ENCODE data around the gene VPS37D. TPM values are rescaled to one million over a fixed set of nuclear protein-coding genes. Genes with fewer than 3 reads are reported as not detected.

Gene VPS37D
- total and polyA plus RNA-seq, 2 experiments from 2014 or later: 2.2 to 7.0 TPM

DNA sequence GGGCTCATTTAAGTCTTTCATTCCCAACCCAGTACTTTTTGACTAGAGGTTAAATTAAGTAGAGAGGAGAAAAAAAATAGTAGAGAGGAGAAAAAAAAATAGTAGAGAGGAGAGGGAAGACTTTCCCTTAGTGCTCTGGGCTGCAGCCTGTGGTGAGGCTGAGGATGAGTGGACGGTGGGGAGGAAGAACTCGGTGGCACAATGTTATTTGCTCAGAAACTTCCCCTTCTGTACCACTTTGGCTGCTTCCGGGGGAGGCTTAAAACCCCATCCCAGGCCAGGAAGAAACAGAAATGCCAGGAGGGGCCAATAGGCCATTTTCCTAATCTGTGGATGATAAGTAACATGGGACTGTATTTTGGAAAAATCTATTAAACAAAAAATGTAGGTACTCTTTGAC is 28.7 kb upstream of the VPS37D start:
- Mint-ChIP-seq H3K9me3 (peaks cover 3% of the 10 kb centered on the region; the same call in 2 of the 3 replicates), H3K4me1 (peaks cover 3% of the 10 kb centered on the region; the same call in 2 of the 3 replicates), H3K27me3 (ENCODE audit: insufficient read depth, low read depth, poor library complexity) (peaks cover 11% of the 10 kb centered on the region), H3K27ac (no peak overlapping the region), H3K36me3 (ENCODE audit: low read depth) (no peaks in the 10 kb centered on the region), H3K4me3 (no peak overlapping the region)
- H3K27me3 ChIP-seq (ENCODE audit: insufficient read depth): no peaks in the 10 kb centered on the region
- DNase-seq (ENCODE audit: low spot score) (no peak), ATAC-seq (no peak)
- TF ChIP-seq EZH2 (IDR thresholded peaks at IDR 0.05; ENCODE audit: low read depth, unreplicated experiment) (no peak), STAT1 (IDR thresholded peaks at IDR 0.05; ENCODE audit: unreplicated experiment) (no peak), CREB1 (CRISPR knock-in tag; IDR thresholded peaks at IDR 0.05; ENCODE audit: low read depth) (no peak), ZNF331 (CRISPR knock-in tag; IDR thresholded peaks at IDR 0.05; ENCODE audit: low read depth) (no peak), JUNB (IDR thresholded peaks at IDR 0.05; ENCODE audit: unreplicated experiment) (no peak), ZNF114 (CRISPR knock-in tag; IDR thresholded peaks at IDR 0.05) (no peak), EZH2phosphoT487 (IDR thresholded peaks at IDR 0.05; ENCODE audit: unreplicated experiment) (no peak), ZNF462 (CRISPR knock-in tag; IDR thresholded peaks at IDR 0.05) (no peak), NANOG (IDR thresholded peaks at IDR 0.05; ENCODE audit: borderline replicate concordance) (no peak), POLR2AphosphoS5 (IDR thresholded peaks at IDR 0.05; ENCODE audit: low read depth) (no peak)
- TF ChIP-seq, protein P1, sequence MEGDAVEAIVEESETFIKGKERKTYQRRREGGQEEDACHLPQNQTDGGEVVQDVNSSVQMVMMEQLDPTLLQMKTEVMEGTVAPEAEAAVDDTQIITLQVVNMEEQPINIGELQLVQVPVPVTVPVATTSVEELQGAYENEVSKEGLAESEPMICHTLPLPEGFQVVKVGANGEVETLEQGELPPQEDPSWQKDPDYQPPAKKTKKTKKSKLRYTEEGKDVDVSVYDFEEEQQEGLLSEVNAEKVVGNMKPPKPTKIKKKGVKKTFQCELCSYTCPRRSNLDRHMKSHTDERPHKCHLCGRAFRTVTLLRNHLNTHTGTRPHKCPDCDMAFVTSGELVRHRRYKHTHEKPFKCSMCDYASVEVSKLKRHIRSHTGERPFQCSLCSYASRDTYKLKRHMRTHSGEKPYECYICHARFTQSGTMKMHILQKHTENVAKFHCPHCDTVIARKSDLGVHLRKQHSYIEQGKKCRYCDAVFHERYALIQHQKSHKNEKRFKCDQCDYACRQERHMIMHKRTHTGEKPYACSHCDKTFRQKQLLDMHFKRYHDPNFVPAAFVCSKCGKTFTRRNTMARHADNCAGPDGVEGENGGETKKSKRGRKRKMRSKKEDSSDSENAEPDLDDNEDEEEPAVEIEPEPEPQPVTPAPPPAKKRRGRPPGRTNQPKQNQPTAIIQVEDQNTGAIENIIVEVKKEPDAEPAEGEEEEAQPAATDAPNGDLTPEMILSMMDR (conservative IDR thresholded peaks at IDR 0.05; ENCODE audit: low read depth in 2 of 2): no peak
- TF ChIP-seq, protein P2, sequence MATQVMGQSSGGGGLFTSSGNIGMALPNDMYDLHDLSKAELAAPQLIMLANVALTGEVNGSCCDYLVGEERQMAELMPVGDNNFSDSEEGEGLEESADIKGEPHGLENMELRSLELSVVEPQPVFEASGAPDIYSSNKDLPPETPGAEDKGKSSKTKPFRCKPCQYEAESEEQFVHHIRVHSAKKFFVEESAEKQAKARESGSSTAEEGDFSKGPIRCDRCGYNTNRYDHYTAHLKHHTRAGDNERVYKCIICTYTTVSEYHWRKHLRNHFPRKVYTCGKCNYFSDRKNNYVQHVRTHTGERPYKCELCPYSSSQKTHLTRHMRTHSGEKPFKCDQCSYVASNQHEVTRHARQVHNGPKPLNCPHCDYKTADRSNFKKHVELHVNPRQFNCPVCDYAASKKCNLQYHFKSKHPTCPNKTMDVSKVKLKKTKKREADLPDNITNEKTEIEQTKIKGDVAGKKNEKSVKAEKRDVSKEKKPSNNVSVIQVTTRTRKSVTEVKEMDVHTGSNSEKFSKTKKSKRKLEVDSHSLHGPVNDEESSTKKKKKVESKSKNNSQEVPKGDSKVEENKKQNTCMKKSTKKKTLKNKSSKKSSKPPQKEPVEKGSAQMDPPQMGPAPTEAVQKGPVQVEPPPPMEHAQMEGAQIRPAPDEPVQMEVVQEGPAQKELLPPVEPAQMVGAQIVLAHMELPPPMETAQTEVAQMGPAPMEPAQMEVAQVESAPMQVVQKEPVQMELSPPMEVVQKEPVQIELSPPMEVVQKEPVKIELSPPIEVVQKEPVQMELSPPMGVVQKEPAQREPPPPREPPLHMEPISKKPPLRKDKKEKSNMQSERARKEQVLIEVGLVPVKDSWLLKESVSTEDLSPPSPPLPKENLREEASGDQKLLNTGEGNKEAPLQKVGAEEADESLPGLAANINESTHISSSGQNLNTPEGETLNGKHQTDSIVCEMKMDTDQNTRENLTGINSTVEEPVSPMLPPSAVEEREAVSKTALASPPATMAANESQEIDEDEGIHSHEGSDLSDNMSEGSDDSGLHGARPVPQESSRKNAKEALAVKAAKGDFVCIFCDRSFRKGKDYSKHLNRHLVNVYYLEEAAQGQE (IDR thresholded peaks at IDR 0.05; ENCODE audit: unreplicated experiment): no peak
- TF ChIP-seq, protein P3, sequence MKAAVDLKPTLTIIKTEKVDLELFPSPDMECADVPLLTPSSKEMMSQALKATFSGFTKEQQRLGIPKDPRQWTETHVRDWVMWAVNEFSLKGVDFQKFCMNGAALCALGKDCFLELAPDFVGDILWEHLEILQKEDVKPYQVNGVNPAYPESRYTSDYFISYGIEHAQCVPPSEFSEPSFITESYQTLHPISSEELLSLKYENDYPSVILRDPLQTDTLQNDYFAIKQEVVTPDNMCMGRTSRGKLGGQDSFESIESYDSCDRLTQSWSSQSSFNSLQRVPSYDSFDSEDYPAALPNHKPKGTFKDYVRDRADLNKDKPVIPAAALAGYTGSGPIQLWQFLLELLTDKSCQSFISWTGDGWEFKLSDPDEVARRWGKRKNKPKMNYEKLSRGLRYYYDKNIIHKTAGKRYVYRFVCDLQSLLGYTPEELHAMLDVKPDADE (IDR thresholded peaks at IDR 0.05): no peak
- no peak overlapping the region for H3K4me3 ChIP-seq
- no peaks in the 10 kb centered on the region; the same call in 1 of the 2 replicates for H3K9me2 ChIP-seq (ENCODE audit: insufficient read depth)
- no peaks in the 10 kb centered on the region for H3K36me3 ChIP-seq (ENCODE audit: insufficient read depth)
- H3K79me2 ChIP-seq (replicated peaks; ENCODE audit: insufficient read depth): no peaks in the 10 kb centered on the region
- no peak overlapping the region for H3K4me2 ChIP-seq
- no peaks in the 10 kb centered on the region for H3K4me1 ChIP-seq (ENCODE audit: insufficient read depth)
- no peaks in the 10 kb centered on the region for H4K20me1 ChIP-seq (replicated peaks; ENCODE audit: insufficient read depth)
- no peaks in the 10 kb centered on the region for H3F3A ChIP-seq (replicated peaks; ENCODE audit: low read depth)
- H2AFZ ChIP-seq: no peak overlapping the region
- no peak overlapping the region for H3K27ac ChIP-seq (ENCODE audit: low read depth)

All from GM23338 (cell line).